Neural crest cell (in vitro differentiated cells): ENCODE data around the gene RNF150. TPM values are rescaled to one million over a fixed set of nuclear protein-coding genes. Genes with fewer than 3 reads are reported as not detected.
A peak's percentile ranks its signal among the peaks of the same experiment; 100 is the strongest.

Experiments
- DNase-seq: peaks from one replicate; pipeline ENCODE4 v3.0.0; 2021; ENCODE audit warnings: low read depth, mixed read lengths, low spot score
- H3K27ac Mint-ChIP-seq: one replicate; pipeline ENCODE4 v1.8.0; 2021; ENCODE audit warnings: mild to moderate bottlenecking, mixed read lengths; ENCODE audit not compliant: unreplicated experiment
- H3K27me3 Mint-ChIP-seq: 2 replicates; pipeline ENCODE4 v1.8.0; 2021; ENCODE audit warnings: low read depth, mild to moderate bottlenecking, mixed read lengths
- H3K36me3 Mint-ChIP-seq: 2 replicates; pipeline ENCODE4 v1.8.0; 2021; ENCODE audit warnings: low read depth, mild to moderate bottlenecking, mixed read lengths
- H3K4me1 Mint-ChIP-seq: 2 replicates; pipeline ENCODE4 v1.8.0; 2021; ENCODE audit warnings: mixed read lengths
- H3K4me3 Mint-ChIP-seq: one replicate; pipeline ENCODE4 v1.8.0; 2021; ENCODE audit warnings: mild to moderate bottlenecking, mixed read lengths
- H3K9me3 Mint-ChIP-seq: 2 replicates; pipeline ENCODE4 v1.8.0; 2021; ENCODE audit warnings: mixed read lengths
- total RNA-seq: library from RNA; stranded (reverse); gene quantifications from 2 replicates; pipeline ENCODE4 v1.2.1, GENCODE V29; 2021
- TF ChIP-seq, protein P1 (sequence below): fragments of 200-600 bp; sonication (generic); conservative IDR thresholded peaks from 2 replicates; pipeline ENCODE4 v1.5.0; 2021; ENCODE audit warnings: antibody characterized with exemption, mild to moderate bottlenecking

RNF150 gene
- total RNA-seq, 1 donor from 2014 or later, result 23.3 TPM

DNA sequence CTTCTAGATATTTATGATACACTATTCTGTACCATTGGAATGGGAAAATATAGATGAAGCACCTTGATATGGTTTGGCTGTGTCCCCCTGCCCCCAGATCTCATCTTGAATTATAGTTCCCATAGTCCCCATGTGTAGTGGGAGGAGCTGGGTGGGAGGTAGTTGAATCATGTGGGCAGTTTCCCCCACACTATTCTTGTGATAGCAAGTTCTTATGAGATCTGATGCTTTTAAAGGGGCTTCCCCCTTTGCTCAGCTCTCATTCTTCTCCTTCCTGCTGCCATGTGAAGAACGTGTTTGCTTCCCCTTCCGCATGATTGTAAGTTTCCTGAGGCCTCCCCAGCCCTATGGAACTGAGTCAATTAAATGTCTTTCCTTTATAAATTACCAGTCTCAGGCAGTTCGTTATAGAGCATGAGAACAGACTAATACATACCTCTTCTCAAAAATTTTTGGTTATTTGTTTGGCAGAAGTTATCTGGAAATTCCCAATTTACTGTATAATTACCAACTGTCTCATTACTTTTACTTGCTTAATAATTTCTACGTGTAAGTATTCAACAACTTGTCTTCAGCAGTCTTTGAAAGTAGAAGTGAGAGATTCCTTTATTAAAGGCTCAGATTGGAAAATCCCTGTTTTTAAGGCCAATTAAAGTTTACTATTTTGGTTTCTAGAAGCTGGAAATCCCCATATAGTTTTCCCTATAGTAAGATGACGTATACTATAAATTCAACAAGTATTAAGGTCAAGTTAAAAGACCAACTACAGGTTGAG lies 152.7 kb downstream of the RNF150 start:
- H3K9me3 Mint-ChIP-seq, result peaks cover 12% of the 10 kb centered on the region
- DNase-seq, result no peak
- no peaks in the 10 kb centered on the region for H3K36me3 Mint-ChIP-seq
- H3K27me3 Mint-ChIP-seq, result no peaks in the 10 kb centered on the region
- TF ChIP-seq, protein P1, sequence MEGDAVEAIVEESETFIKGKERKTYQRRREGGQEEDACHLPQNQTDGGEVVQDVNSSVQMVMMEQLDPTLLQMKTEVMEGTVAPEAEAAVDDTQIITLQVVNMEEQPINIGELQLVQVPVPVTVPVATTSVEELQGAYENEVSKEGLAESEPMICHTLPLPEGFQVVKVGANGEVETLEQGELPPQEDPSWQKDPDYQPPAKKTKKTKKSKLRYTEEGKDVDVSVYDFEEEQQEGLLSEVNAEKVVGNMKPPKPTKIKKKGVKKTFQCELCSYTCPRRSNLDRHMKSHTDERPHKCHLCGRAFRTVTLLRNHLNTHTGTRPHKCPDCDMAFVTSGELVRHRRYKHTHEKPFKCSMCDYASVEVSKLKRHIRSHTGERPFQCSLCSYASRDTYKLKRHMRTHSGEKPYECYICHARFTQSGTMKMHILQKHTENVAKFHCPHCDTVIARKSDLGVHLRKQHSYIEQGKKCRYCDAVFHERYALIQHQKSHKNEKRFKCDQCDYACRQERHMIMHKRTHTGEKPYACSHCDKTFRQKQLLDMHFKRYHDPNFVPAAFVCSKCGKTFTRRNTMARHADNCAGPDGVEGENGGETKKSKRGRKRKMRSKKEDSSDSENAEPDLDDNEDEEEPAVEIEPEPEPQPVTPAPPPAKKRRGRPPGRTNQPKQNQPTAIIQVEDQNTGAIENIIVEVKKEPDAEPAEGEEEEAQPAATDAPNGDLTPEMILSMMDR, result no peak
- no peak overlapping the region for H3K4me3 Mint-ChIP-seq
- H3K4me1 Mint-ChIP-seq, result no peaks in the 10 kb centered on the region
- H3K27ac Mint-ChIP-seq, result no peak overlapping the region

DNA sequence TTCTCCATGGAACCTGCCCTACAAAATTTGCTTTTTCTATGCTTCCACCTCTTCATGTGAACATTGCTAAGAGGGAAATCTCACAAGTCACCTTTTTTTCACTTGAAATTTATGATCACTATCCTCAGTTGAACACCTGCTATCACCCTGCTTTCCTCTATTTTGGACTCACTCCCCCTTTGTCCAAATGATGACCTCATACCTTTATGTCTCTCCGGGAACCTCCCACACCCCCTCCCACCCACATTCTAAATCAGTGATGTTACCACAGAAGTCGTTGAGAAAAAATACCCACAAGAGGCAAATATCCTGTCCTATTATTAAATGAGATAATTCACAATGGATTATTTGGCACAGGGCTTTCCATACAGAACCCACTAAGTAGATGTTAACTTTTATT lies 156.5 kb downstream of the RNF150 start:
- peaks cover 10% of the 10 kb centered on the region for H3K9me3 Mint-ChIP-seq
- TF ChIP-seq, protein P1, result no peak
- no peaks in the 10 kb centered on the region for H3K27me3 Mint-ChIP-seq
- peak overlapping the region; percentile 95 for H3K27ac Mint-ChIP-seq
- H3K4me1 Mint-ChIP-seq, result no peaks in the 10 kb centered on the region
- no peak for DNase-seq
- H3K36me3 Mint-ChIP-seq, result peaks cover 2% of the 10 kb centered on the region
- no peak overlapping the region for H3K4me3 Mint-ChIP-seq

DNA sequence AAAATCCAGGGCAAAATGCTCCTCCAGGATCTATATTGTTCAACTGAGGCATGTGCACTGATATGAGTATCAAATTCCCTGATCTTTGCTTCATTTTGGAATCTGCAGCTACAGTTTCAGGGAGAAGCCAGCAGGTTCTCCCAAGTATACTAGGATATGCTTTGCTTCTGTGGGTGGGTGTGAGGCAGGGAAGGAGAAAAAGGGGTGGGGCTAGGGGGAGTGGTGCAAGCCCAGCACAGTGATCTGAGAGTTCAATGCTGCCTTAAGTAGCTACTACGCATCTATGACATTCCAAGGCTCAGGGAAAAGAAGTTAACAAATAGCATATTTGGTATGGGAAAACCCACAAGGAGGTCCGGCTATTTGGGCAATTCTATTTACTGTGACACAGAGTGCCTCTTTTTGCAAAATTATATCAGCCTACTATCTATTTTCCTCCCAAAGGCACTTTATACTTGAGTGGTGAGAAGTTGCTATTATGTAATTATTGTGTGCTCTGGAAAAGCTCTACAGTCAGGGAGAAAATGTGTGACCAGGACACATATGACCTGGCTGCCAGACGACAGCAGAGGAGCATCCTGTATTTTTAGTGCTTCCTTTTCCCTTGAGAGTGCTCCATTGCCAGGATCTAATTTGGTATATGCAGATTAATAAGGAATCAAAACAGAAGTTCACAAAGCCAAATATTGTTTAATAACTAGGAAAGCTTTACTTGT lies 162.0 kb downstream of the RNF150 start:
- no peaks in the 10 kb centered on the region for H3K27me3 Mint-ChIP-seq
- no peak overlapping the region for H3K27ac Mint-ChIP-seq
- H3K4me3 Mint-ChIP-seq, result no peak overlapping the region
- no peak for DNase-seq
- TF ChIP-seq, protein P1, result no peak
- H3K9me3 Mint-ChIP-seq, result peaks cover 2% of the 10 kb centered on the region
- peaks cover 2% of the 10 kb centered on the region for H3K36me3 Mint-ChIP-seq
- no peaks in the 10 kb centered on the region for H3K4me1 Mint-ChIP-seq

DNA sequence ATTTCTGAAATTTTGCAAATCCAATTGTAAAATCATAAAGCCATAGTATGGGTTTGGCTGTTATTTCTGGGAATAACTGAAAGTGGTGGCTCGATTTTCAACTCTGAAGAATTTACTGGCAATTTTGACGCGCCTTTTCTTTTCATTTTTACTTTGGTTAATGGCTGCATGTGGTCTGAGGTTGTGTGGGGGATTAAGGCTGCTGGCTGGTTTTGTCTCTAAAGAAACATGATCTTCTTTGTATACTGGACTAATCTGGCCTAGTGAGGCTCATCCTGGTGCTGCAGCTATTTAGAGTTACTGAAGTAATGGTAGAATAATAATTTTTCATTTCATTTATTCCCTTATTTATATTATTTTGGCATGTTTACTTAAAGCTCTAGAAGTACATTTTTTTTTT lies 164.0 kb downstream of the RNF150 start:
- Mint-ChIP-seq H3K36me3 (no peaks in the 10 kb centered on the region), H3K4me1 (no peaks in the 10 kb centered on the region)
- TF ChIP-seq, protein P1, result no peak

DNA sequence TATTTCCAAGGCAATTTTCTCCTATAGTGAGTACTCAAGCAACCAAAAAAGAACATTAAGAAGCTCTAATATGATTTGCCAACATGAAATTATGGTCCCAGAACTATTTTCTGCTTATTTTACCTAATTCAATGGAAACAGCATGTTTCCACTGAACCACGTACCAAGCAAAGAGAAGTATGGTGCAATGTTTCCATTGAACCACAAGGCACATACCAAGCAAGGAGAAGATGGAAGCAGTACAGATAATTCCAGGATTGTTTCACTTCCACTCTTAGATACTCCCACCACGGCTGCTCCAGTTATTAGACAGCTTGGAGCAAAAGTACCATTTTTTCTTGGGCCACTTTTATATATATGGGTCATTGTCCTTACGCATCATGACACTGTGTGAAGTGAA lies 164.9 kb downstream of the RNF150 start:
- Mint-ChIP-seq H3K4me3 (no peak overlapping the region), H3K4me1 (no peaks in the 10 kb centered on the region), H3K27ac (no peak overlapping the region), H3K27me3 (no peaks in the 10 kb centered on the region), H3K9me3 (no peaks in the 10 kb centered on the region), H3K36me3 (no peaks in the 10 kb centered on the region)
- TF ChIP-seq, protein P1, result no peak
- DNase-seq, result no peak

More for the DNA sequence above, 164.0 kb downstream of the RNF150 start:
- no peak for DNase-seq
- Mint-ChIP-seq H3K4me3 (no peak overlapping the region), H3K9me3 (no peaks in the 10 kb centered on the region), H3K27me3 (no peaks in the 10 kb centered on the region), H3K27ac (no peak overlapping the region)
